GM18868 (cell line): ENCODE measurements around the gene PHACTR3.
"Not testable (repeated sequence)": the region's sequence is repeated elsewhere in the genome, so short reads cannot be mapped to it uniquely, and the experiment has no call there.

Experiments
- ATAC-seq: cut with Tn5 transposase; IDR thresholded peaks from one replicate; pipeline ENCODE4 v1.9.1; 2021; ENCODE audit warnings: mild to moderate bottlenecking, moderate library complexity; ENCODE audit not compliant: unreplicated experiment

The PHACTR3 gene

GRCh38 chr20:59618585-59618984 is 14.2 kb downstream of the PHACTR3 start:
- not testable (repeated sequence) for ATAC-seq

DNA sequence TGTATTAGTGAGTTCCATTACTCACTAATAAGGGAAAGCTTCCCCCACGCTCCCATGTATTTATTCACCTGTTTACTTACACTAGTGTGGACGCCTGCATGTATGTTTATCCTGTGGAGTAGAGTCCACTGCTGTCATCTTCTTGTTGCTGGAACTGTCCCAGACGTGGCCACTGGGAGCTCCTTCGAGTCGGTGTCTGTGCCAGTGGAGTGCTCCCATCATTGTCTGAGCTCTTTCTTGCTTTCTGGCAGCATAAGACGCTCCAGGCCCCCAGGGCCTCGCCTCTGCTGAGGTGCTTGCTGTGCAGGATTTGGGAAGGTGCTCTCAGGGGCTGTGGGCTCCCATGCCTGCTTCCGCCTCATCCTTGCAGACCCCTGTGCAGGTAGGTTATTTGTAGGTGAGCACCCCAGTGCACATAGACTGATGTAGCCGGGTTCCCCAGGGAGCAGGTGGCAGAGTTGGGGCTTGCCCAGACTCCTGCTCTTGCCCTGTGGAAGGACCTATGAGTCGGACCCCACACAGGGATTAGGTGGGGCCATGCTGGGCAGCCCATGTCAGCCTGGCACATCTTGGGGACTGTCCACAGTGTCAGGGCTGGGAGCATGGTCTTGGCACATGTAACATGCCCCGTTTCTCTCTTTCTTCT is 16.6 kb downstream of the PHACTR3 start:
- no peak for ATAC-seq

- ATAC-seq = no peak
Observed at GRCh38 chr20:59622496-59622895, 18.2 kb downstream of the PHACTR3 start.

DNA sequence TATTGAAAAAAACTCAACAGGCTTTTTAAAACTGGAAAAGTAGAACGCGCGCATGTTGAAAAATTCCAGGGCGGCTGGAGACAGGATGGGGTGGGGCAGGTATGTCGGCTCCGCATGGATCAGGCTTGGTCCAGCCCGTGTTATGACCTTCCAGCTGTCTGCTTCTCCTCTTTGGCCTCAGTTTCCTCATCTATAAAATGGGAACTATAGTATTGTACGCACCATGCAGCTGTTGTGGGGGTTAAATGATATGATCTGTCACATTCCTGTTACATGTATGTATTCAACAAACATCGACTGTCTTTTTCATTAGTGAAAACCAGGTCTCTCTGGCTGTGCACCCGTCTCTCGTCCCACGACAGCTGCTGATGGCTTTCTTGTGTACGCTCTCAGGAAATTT is 18.8 kb downstream of the PHACTR3 start:
- no peak for ATAC-seq

DNA sequence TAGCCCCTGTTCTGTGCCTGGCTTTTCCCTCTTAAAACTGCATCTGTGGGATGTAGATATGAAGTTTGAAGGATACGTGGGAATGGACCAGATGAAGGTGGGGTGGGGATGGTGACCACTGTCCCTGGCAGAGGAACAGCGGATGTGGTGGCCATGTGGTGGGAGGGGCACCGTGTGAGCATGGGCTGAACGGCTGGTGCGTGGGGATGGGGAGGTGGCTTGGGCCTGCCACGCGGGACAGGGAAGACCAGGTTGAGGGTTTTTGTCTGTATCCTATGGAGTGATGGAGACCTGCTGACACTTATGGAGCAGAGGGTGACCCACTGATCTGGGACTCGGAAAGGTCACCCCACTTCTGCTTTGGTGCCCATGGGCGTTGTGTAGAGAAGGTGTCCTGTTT is 19.2 kb downstream of the PHACTR3 start:
- no peak for ATAC-seq

DNA sequence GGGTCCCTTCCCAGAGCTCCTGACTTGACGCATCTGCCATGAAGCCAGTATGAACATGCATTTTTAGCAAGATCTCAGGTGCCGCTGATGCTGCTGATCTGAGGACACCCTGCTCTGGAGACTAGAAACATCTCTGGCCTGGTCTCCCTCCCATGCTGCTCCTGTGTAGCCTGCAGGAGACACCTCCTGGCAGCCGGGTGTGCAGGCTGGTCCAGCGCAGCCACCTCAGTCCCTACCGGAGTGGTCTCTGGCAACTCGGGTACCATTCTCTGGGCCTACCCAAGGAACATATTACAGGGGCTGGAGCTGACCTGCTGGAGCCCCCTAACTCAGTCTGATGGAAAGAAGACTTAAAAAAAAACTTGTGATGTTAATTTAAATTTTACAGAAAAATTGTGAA is 20.1 kb downstream of the PHACTR3 start:
- no peak for ATAC-seq

DNA sequence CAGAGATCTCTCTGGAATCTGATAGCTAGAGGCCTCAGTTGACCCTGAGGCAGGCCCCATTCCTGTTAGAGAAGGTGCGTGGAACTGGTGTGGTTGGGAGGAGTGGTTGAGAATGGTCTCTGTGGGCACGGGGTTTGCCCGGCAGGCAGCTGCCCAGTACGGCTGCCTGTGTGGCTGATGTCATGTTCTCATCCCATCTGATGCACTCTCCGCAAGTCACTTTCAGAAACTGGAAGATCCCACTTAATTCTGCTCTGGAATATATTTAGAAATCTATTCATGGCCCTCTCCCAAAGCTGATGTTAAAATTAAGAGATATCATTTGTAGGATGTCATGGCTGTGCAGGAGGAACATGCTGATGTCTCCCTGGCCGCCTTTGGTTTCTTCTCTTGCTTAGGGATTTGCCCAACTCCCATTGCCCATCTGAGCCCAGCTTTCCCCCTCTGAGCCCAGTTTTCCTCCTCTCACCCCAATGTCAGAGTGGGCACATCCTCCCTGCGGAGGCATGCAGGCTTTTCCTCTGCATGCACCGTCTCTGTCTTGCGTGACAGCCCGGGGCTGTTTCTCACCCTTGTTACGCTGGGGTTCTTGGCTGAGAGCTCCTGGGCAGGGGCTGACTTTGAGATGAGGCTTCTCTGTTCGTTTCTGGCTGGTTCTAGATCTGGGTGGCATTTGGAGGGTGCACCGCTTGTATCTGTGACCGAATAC is 21.0 kb downstream of the PHACTR3 start:
- no peak for ATAC-seq

- ATAC-seq = no peak
Observed at GRCh38 chr20:59627298-59627697, 23.0 kb downstream of the PHACTR3 start.

DNA sequence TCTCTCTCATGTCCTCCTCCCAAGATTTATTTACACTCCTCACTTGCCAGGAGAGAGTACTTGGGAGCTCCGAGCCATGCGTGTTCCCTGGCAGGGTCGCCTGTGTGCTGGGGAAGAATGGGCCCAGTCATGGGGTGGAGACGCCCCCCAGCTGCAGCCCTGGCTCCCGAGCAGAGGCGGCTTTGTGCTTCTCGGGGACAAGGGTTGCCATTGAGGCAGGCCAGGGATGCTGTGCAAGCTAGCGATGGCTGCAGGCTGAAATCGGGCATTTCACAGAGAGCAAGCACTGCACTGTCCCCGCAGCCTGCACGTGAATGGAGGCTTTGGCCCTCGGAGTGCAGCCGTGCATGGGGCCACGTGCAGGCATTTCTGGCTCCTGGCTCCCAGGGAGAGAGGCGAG is 23.8 kb downstream of the PHACTR3 start:
- no peak for ATAC-seq

GRCh38 chr20:59629141-59630045 is 25.1 kb downstream of the PHACTR3 start:
- no peak for ATAC-seq

GRCh38 chr20:59630526-59630925 is 26.2 kb downstream of the PHACTR3 start:
- ATAC-seq = no peak

DNA sequence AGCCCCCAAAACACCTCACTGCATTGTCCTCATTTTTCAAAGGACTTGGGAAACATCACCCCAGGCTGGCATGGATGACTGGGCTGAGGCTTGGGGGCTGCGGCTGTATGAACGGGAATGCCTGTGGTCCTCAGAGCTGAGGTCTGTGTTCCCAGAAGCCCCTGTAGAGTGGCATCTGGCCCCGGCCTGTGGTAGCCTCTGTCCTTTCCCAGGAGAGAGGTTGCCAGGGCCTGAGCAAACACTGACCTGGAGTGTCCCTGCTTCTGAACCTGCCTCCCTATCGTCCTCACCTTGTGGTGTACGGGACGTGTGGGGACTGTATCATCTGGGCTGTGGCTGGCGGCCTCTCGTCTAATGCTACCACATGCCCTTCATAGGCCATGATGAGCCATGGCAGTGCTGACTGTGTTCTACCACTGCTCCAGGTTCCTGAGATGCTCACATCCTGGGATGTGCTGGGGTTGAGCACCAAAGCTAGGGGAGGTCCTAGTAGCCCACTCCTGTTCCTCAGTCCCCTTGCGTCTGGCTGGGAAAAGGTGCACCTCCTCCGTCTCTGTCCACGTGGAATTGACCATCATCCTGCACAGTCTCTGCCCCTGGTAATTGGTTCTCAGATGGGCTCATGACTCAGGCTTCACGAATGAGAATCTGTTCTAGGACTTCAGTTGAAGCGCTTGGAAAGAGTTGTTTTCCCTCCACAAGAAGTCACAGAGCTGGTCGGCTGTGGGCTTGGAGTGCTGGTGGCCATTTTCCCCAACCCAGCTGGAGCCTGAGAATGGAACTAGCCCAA is 27.6 kb downstream of the PHACTR3 start:
- no peak for ATAC-seq

DNA sequence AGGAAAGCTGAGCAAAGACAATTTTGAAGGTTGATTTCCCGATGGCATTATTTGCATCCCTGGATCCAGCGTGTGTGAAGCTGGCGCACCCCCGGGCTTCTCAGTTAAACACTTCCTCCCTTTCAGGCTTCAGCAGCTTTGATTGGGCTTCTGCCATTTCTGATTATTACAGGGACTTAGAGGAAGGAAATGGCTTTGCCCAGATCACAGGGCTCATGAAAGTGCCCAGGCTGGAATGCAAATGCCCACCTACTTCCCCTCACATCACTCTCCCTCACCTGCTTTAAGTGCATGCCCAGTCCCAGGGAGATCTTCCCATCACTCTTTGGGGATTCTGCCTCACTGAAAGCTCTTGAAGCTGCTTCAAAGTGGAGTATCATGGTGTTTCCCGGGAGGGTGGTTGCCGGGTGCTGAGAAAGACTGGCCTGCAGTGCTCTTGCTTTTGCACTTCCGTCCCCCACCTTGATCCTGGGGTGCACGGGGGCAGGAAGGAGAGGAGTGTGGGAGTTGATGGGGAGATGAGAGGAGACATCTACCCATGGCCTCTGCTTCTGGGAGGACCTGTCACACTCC is 28.3 kb downstream of the PHACTR3 start:
- no peak for ATAC-seq

- ATAC-seq = no peak
Observed at GRCh38 chr20:59633656-59634251, 29.4 kb downstream of the PHACTR3 start.

GRCh38 chr20:59634435-59635005 is 30.2 kb downstream of the PHACTR3 start:
- ATAC-seq = no peak

DNA sequence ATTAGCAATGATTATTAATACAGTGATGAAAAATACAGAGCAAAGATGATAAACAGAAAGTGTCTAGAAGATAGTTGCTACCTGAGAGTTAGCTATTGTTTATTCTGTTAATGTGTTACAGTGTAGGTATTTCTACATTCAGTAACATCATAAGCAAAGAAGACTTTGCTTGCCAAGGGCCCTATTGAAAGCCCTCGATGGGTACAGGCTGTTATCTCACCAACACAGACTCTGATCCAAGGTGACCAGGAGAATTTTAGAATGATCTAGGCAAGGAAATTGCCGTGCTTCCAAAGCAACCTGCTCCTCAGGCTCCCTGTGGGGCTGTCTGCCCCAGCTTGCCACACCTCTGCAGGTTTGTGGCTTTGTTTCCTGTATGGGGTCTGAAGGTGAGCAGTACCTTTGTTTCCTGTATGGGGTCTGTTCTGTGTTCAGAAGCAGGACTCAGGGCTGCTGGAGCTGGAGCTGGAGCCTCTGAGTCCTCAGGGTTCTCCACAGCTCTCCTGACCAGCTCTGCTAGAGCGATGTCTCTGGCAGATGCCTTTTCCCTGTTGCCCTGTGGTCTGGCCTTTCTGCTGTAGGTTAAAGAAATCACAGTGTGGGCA is 32.5 kb downstream of the PHACTR3 start:
- ATAC-seq = no peak

- ATAC-seq = no peak
Observed at GRCh38 chr20:59640267-59640666, 35.9 kb downstream of the PHACTR3 start.

GRCh38 chr20:59643615-59644061 is 39.3 kb downstream of the PHACTR3 start:
- ATAC-seq = no peak

- ATAC-seq = no peak
Observed at GRCh38 chr20:59644371-59644939, 40.1 kb downstream of the PHACTR3 start.
